Lower lobe of right lung (tissue), 2 donors: ENCODE results near the gene CCNB1. TPM values are rescaled to one million over a fixed set of nuclear protein-coding genes. Genes with fewer than 3 reads are reported as not detected.

Experiments used
- ATAC-seq, 2 donors: fragments of 200-7000 bp; cut with Tn5 transposase; one replicate each; pipeline ENCODE4 v1.9.1; 2020 to 2022; ENCODE audit warnings: mild to moderate bottlenecking in 2 of 2, moderate library complexity in 2 of 2
- DNase-seq: peaks from one replicate; pipeline ENCODE4 v3.0.0-alpha.2; 2020
- H3K27ac ChIP-seq: fragments of 200-600 bp; one replicate; pipeline ENCODE4 v1.8.0; 2022
- H3K27me3 ChIP-seq: fragments of 200-600 bp; one replicate; pipeline ENCODE4 v1.8.0; 2022; ENCODE audit warnings: low read depth
- H3K36me3 ChIP-seq: fragments of 200-600 bp; one replicate; pipeline ENCODE4 v1.8.0; 2022; ENCODE audit warnings: mild to moderate bottlenecking
- H3K4me1 ChIP-seq: fragments of 200-600 bp; one replicate; pipeline ENCODE4 v1.8.0; 2022
- H3K4me3 ChIP-seq: fragments of 200-600 bp; one replicate; pipeline ENCODE4 v1.8.0; 2022; ENCODE audit warnings: mild to moderate bottlenecking
- H3K9me3 ChIP-seq: fragments of 200-600 bp; one replicate; pipeline ENCODE4 v1.8.0; 2022
- intact Hi-C: fragments of 100-400 bp; cut with DNase I; formaldehyde crosslinking; loops from one replicate; pipeline ENCODE4 v1.11.0; 2022
- total RNA-seq: library from RNA; stranded (reverse); fragmentation: NEBNext Ultra II Directional; extraction: Animal tissue kit (Norgen Biotek cat#: 25700); gene quantifications from one replicate; pipeline ENCODE4 v1.2.1, GENCODE V29; 2021
- TF ChIP-seq, protein P1 (sequence below): fragments of 200-600 bp; IDR thresholded peaks from one replicate; pipeline ENCODE4 v1.8.0; 2022; ENCODE audit warnings: antibody characterized with exemption, mild to moderate bottlenecking
- donor health status: DM: no; HTN: yes; CAD: no; lungs with severe emphysema.

Gene CCNB1
- total RNA-seq, 1 donor from 2014 or later, result 4.4 TPM

DNA sequence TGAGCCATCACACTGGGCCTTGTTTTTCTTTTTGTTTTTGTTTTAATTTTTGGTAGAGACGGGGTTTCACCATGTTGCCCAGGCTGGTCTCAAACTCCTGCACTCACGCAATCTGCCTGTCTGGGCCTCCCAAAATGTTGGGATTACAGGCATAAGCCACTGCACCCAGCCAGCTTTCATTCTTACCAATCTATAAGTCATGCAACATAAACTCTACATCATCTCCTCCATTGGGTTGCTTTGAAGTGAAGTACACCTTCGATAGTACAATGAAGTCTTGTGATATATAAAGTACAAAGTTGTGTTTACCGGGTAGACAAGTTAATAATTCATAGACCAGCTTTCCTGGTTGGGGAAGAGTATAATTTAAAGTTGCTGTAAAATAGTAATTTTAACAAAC, 58.9 kb downstream of the CCNB1 start:
- Histone ChIP-seq H3K9me3 (no peaks in the 10 kb centered on the region), H3K4me1 (no peaks in the 10 kb centered on the region), H3K27ac (no peak overlapping the region), H3K36me3 (peaks cover 61% of the 10 kb centered on the region), H3K4me3 (no peak overlapping the region), H3K27me3 (no peaks in the 10 kb centered on the region)
- DNase-seq (no peak), ATAC-seq (no peak)
- TF ChIP-seq, protein P1, sequence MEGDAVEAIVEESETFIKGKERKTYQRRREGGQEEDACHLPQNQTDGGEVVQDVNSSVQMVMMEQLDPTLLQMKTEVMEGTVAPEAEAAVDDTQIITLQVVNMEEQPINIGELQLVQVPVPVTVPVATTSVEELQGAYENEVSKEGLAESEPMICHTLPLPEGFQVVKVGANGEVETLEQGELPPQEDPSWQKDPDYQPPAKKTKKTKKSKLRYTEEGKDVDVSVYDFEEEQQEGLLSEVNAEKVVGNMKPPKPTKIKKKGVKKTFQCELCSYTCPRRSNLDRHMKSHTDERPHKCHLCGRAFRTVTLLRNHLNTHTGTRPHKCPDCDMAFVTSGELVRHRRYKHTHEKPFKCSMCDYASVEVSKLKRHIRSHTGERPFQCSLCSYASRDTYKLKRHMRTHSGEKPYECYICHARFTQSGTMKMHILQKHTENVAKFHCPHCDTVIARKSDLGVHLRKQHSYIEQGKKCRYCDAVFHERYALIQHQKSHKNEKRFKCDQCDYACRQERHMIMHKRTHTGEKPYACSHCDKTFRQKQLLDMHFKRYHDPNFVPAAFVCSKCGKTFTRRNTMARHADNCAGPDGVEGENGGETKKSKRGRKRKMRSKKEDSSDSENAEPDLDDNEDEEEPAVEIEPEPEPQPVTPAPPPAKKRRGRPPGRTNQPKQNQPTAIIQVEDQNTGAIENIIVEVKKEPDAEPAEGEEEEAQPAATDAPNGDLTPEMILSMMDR, result no peak
- intact Hi-C loops, result no loop called here

Other genes with a start within 250 kb of the CCNB1 start
- 62.7 TPM for gene SLC30A5, start 73.1 kb upstream of the CCNB1 start, total RNA-seq
- 2.9 TPM for gene CENPH, start 22.4 kb downstream of the CCNB1 start, total RNA-seq
- gene CDK7, start 67.7 kb downstream of the CCNB1 start, total RNA-seq, result 29.6 TPM
- gene CCDC125, start 165.7 kb downstream of the CCNB1 start, total RNA-seq, result 13.0 TPM
- 29.1 TPM for gene AK6, start 202.4 kb downstream of the CCNB1 start, total RNA-seq
- gene TAF9, start 202.4 kb downstream of the CCNB1 start, total RNA-seq, result 35.7 TPM
- 19.5 TPM for gene RAD17, start 202.7 kb downstream of the CCNB1 start, total RNA-seq
- 26.2 TPM for gene MARVELD2, start 248.0 kb downstream of the CCNB1 start, total RNA-seq